HCT116 (cell line): Measurements from ENCODE around the gene NLRC5. TPM values are rescaled to one million over a fixed set of nuclear protein-coding genes. Genes with fewer than 3 reads are reported as not detected.

Experiments used
- ATAC-seq: fragments of 200-7000 bp; cut with Tn5 transposase; 2 replicates; pipeline ENCODE4 v1.9.1; 2020; ENCODE audit warnings: mild to moderate bottlenecking, moderate library complexity
- BruUV-seq: library from RNA; stranded (reverse); fragments of 400-500 nt; replicated peaks from 2 replicates; lab custom pipeline; 2021; lab: Mats Ljungman, UMichigan
- CTCF ChIA-PET: fragments of 300-600 bp; sonication (Branson Sonifier 250); formaldehyde crosslinking; loops from one replicate; lab custom pipeline; 2021; ENCODE audit warnings: antibody characterized with exemption; lab: Charles Lee
- POLR2A ChIA-PET: fragments of 300-600, 350-600 bp; sonication (Branson Sonifier 250); formaldehyde crosslinking; loops from one replicate; lab custom pipeline; 2021; ENCODE audit warnings: antibody characterized with exemption; lab: Charles Lee
- RAD21 ChIA-PET, 2 experiments: fragments of 300-600 bp; sonication (Branson Sonifier 250); formaldehyde crosslinking; loops; one replicate each; lab custom pipeline; 2023; ENCODE audit warnings: low total read pairs in 2 of 2; ENCODE audit not compliant: uncharacterized antibody in 2 of 2, unreplicated experiment in 2 of 2, low non-redundant PET in 1 of 2; lab: Charles Lee
- DNase-seq: peaks from one replicate; pipeline ENCODE4 v3.0.0-alpha.2; 2010; ENCODE audit warnings: low read depth, low spot score
- H2AFZ ChIP-seq: fragments of 200-600 bp; shearing (Covaris generic), sonication (generic); 2 replicates; pipeline ENCODE4 v1.6.1; 2017; ENCODE audit warnings: low read depth, mixed run types, mixed read lengths, antibody characterized with exemption, low read length; ENCODE audit not compliant: poor library complexity, severe bottlenecking
- H3K27ac ChIP-seq: 2 replicates; pipeline ENCODE4 v1.5.1; 2012; ENCODE audit warnings: low read depth, low read length
- H3K27me3 ChIP-seq: fragments of 200-600 bp; sonication (generic); 2 replicates; pipeline ENCODE4 v1.6.1; 2016; ENCODE audit warnings: mixed run types, low read length, mixed read lengths; ENCODE audit not compliant: insufficient read depth
- H3K36me3 ChIP-seq, 2 experiments: fragments of 200-500 bp in 1 of 2; fragments of 200-600 bp in 1 of 2; sonication (Bioruptor generic) in 1 of 2; sonication (generic) in 1 of 2; 2 replicates each; pipeline versions ENCODE4 v1.5.1 to v1.6.1; 2014 to 2016; ENCODE audit warnings: low read length in 2 of 2, inconsistent platforms in 1 of 2, mixed read lengths in 1 of 2, mixed run types in 1 of 2; ENCODE audit not compliant: insufficient read depth in 2 of 2, control insufficient read depth in 1 of 2
- H3K4me1 ChIP-seq, 2 experiments: fragments of 200-600 bp in 1 of 2; sonication (generic) in 1 of 2; 2 replicates each; pipeline versions ENCODE4 v1.5.1 to v1.6.1; 2012 to 2017; ENCODE audit warnings: low read length in 2 of 2, inconsistent platforms in 1 of 2, mild to moderate bottlenecking in 1 of 2, mixed read lengths in 1 of 2, mixed run types in 1 of 2, moderate library complexity in 1 of 2; ENCODE audit not compliant: insufficient read depth in 2 of 2, control insufficient read depth in 1 of 2
- H3K4me2 ChIP-seq: fragments of 200-600 bp; sonication (generic); 2 replicates; pipeline ENCODE4 v1.6.1; 2017; ENCODE audit warnings: mixed run types, low read length, mixed read lengths
- H3K4me3 ChIP-seq, 2 experiments: fragments of 200-600 bp in 1 of 2; sonication (generic) in 1 of 2; replicated peaks in 1 of 2; 2 replicates each; pipeline ENCODE4 v1.5.1; 2011 to 2016; ENCODE audit warnings: low read length in 2 of 2, control low read depth in 1 of 2, low read depth in 1 of 2, mild to moderate bottlenecking in 1 of 2, mixed read lengths in 1 of 2, mixed run types in 1 of 2
- H3K79me2 ChIP-seq: fragments of 200-600 bp; sonication (generic); 2 replicates; pipeline ENCODE4 v1.6.1; 2017; ENCODE audit warnings: mild to moderate bottlenecking, mixed run types, low read length, moderate library complexity, mixed read lengths; ENCODE audit not compliant: insufficient read depth
- H3K9ac ChIP-seq: fragments of 200-600 bp; sonication (generic); 2 replicates; pipeline ENCODE4 v1.6.1; 2016; ENCODE audit warnings: low read length, mixed read lengths
- H3K9me2 ChIP-seq: fragments of 200-600 bp; sonication (generic), shearing (Covaris generic); 2 replicates; pipeline ENCODE4 v1.6.1; 2017; ENCODE audit warnings: mixed run types, mild to moderate bottlenecking, moderate library complexity; ENCODE audit not compliant: insufficient read depth
- H3K9me3 ChIP-seq, 2 experiments: fragments of 200-500 bp in 1 of 2; fragments of 200-600 bp in 1 of 2; sonication (Bioruptor generic) in 1 of 2; sonication (generic) in 1 of 2; 2 replicates each; pipeline ENCODE4 v1.6.1; 2014 to 2017; ENCODE audit warnings: low read length in 2 of 2, mixed read lengths in 2 of 2, inconsistent platforms in 1 of 2, low read depth in 1 of 2, mild to moderate bottlenecking in 1 of 2, mixed run types in 1 of 2, moderate library complexity in 1 of 2; ENCODE audit not compliant: control insufficient read depth in 1 of 2, insufficient read depth in 1 of 2
- H4K20me1 ChIP-seq: fragments of 200-600 bp; sonication (generic), shearing (Covaris generic); 2 replicates; pipeline ENCODE4 v1.6.1; 2017; ENCODE audit warnings: mixed run types, mild to moderate bottlenecking, moderate library complexity; ENCODE audit not compliant: insufficient read depth
- CBX3 ChIP-seq: IDR thresholded peaks from 2 replicates; pipeline ENCODE4 v1.6.1; 2012; ENCODE audit warnings: low read depth
- EGR1 ChIP-seq: IDR thresholded peaks from 2 replicates; pipeline ENCODE4 v1.6.1; 2012; ENCODE audit warnings: low read depth
- POLR2A ChIP-seq: IDR thresholded peaks from 2 replicates; pipeline ENCODE4 v1.7.0; 2011; ENCODE audit warnings: borderline replicate concordance; ENCODE audit not compliant: insufficient read depth, insufficient read length; ENCODE audit errors: extremely low read depth
- RAD21 ChIP-seq: IDR thresholded peaks from 2 replicates; pipeline ENCODE4 v1.6.1; 2012; ENCODE audit warnings: low read depth, mild to moderate bottlenecking
- SRF ChIP-seq: IDR thresholded peaks from 2 replicates; pipeline ENCODE4 v1.6.1; 2012; ENCODE audit warnings: low read depth
- TCF7L2 ChIP-seq: IDR thresholded peaks from 2 replicates; pipeline ENCODE4 v1.7.0; 2011; ENCODE audit warnings: borderline replicate concordance, inconsistent platforms; ENCODE audit not compliant: insufficient read depth, insufficient read length; ENCODE audit errors: extremely low read depth
- ZBTB33 ChIP-seq: IDR thresholded peaks from 2 replicates; pipeline ENCODE4 v1.6.1; 2011; ENCODE audit warnings: mild to moderate bottlenecking, low read length, moderate library complexity; ENCODE audit not compliant: insufficient replicate concordance; ENCODE audit errors: extremely low read depth
- ZFX ChIP-seq: fragments of 450-650 bp; IDR thresholded peaks from 2 replicates; pipeline ENCODE4 v1.6.1; 2017
- intact Hi-C: fragments of 100-400 bp; cut with micrococcal nuclease; formaldehyde crosslinking; loops from 2 replicates; pipeline ENCODE4 v1.10.0; 2022
- total RNA-seq: library from RNA; stranded (reverse); gene quantifications from one replicate; pipeline ENCODE4 v1.2.1, GENCODE V29; 2021; ENCODE audit not compliant: unreplicated experiment

Gene NLRC5
- total RNA-seq, 1 experiment from 2014 or later: 10.4 TPM

- BruUV-seq: no TSS peak
Measured at GRCh38 chr16:56988161-56988947, 1.0 kb upstream of the NLRC5 start.

GRCh38 chr16:56989988-56990387 lies 631 bp downstream of the NLRC5 start:
- peak overlapping the region; percentile 74 for H3K9ac ChIP-seq
- no peak for DNase-seq
- no peaks in the 10 kb centered on the region for H3K9me3 ChIP-seq
- no peaks in the 10 kb centered on the region for H3K27me3 ChIP-seq
- intact Hi-C loops: no loop called here
- peak overlapping the region; percentile 82 for H2AFZ ChIP-seq
- no peaks in the 10 kb centered on the region for H3K79me2 ChIP-seq
- ChIA-PET CTCF (interaction anchor here (1.3 kb wide), 1 partner anchor 25 kb away, joined by 4 read pairs; no protein-coding TSS in a partner anchor), POLR2A (interaction anchor here (0.7 kb wide), 1 partner anchor 19 kb away, joined by 3 read pairs; no protein-coding TSS in a partner anchor), RAD21 (no interaction called here)
- TF ChIP-seq CBX3: no peak
- TF ChIP-seq ZFX: 0 out of 2 replicates have a peak, but pooled peaks have one; percentile 1
- TF ChIP-seq EGR1: no peak
- TF ChIP-seq TCF7L2: no peak
- TF ChIP-seq RAD21: no peak
- TF ChIP-seq ZBTB33: no peak
- H3K4me1 ChIP-seq: peaks cover 22 to 37% of the 10 kb centered on the region in 2 experiments
- ATAC-seq: no peak
- H4K20me1 ChIP-seq: no peaks in the 10 kb centered on the region
- no TSS peak for BruUV-seq
- no peaks in the 10 kb centered on the region for H3K36me3 ChIP-seq
- H3K9me2 ChIP-seq: no peaks in the 10 kb centered on the region
- H3K4me3 ChIP-seq: peak overlapping the region; percentile 68 to 80
- H3K4me2 ChIP-seq: peak overlapping the region; percentile 94
- H3K27ac ChIP-seq: no peak overlapping the region

More at GRCh38 chr16:56988161-56988947, 1.0 kb upstream of the NLRC5 start:
- no peak overlapping the region for H3K27ac ChIP-seq
- CTCF ChIA-PET: interaction anchor here (1.2 to 1.3 kb wide), 2 partner anchors 23 to 25 kb away, joined by 4 read pairs; no protein-coding TSS in a partner anchor
- intact Hi-C loops: no loop called here
- H3K79me2 ChIP-seq: no peaks in the 10 kb centered on the region
- peak overlapping the region in 1 of 2 experiments; percentile 80; a peak in 1 of 4 replicates for H3K4me3 ChIP-seq
- H3K36me3 ChIP-seq: no peaks in the 10 kb centered on the region
- no peaks in the 10 kb centered on the region for H3K27me3 ChIP-seq
- RAD21 ChIA-PET: no interaction called here
- H2AFZ ChIP-seq: peak overlapping the region; percentile 82
- H3K4me2 ChIP-seq: peak overlapping the region; percentile 94
- H3K9me3 ChIP-seq: no peaks in the 10 kb centered on the region
- H4K20me1 ChIP-seq: no peaks in the 10 kb centered on the region
- H3K4me1 ChIP-seq: peaks cover 32 to 53% of the 10 kb centered on the region in 2 experiments
- no peak for ATAC-seq
- peak overlapping the region; percentile 74 for H3K9ac ChIP-seq
- no peaks in the 10 kb centered on the region for H3K9me2 ChIP-seq
- TF ChIP-seq SRF (no peak), ZFX (no peak), POLR2A (no peak)
- DNase-seq: no peak
- POLR2A ChIA-PET: interaction anchor here (0.8 kb wide), 1 partner anchor 24 kb away, joined by 3 read pairs; no protein-coding TSS in a partner anchor
